Measurements from ENCODE around the gene OR10A3. TPM values are rescaled to one million over a fixed set of nuclear protein-coding genes. Genes with fewer than 3 reads are reported as not detected.

The OR10A3 gene
- total RNA-seq, 2 donors from 2014 or later: not detected

GRCh38 chr11:7910286-7910788, 31.2 kb downstream of the OR10A3 start:
- no peaks in the 10 kb centered on the region for H3K36me3 ChIP-seq
- H3K9me3 ChIP-seq: no peaks in the 10 kb centered on the region
- TF ChIP-seq CTCF (IDR thresholded peaks at IDR 0.05): no peak
- DNase-seq (ENCODE audit: low spot score): no peak
- no peaks in the 10 kb centered on the region for H3K27me3 ChIP-seq
- H3K4me3 ChIP-seq: no peak overlapping the region
- H3K27ac ChIP-seq: no peak overlapping the region
- no peaks in the 10 kb centered on the region for H3K4me1 ChIP-seq

- no peak overlapping the region for H3K27ac ChIP-seq
- no peak for DNase-seq (ENCODE audit: low spot score)
- H3K27me3 ChIP-seq: no peaks in the 10 kb centered on the region
- no peak overlapping the region for H3K4me3 ChIP-seq
- no peaks in the 10 kb centered on the region for H3K4me1 ChIP-seq
- H3K9me3 ChIP-seq: no peaks in the 10 kb centered on the region
- no peaks in the 10 kb centered on the region for H3K36me3 ChIP-seq
- no peak for TF ChIP-seq CTCF (IDR thresholded peaks at IDR 0.05)
Observed at GRCh38 chr11:7909585-7910285, 31.8 kb downstream of the OR10A3 start.

- Histone ChIP-seq H3K9me3 (no peaks in the 10 kb centered on the region), H3K27me3 (no peaks in the 10 kb centered on the region), H3K36me3 (no peaks in the 10 kb centered on the region), H3K27ac (no peak overlapping the region), H3K4me3 (no peak overlapping the region), H3K4me1 (no peaks in the 10 kb centered on the region)
- no peak for TF ChIP-seq CTCF (IDR thresholded peaks at IDR 0.05)
- DNase-seq (ENCODE audit: low spot score): no peak
Observed at GRCh38 chr11:7907121-7907520, 34.4 kb downstream of the OR10A3 start.

GRCh38 chr11:7906481-7906880, 35.0 kb downstream of the OR10A3 start:
- H3K4me3 ChIP-seq: no peak overlapping the region
- H3K27me3 ChIP-seq: no peaks in the 10 kb centered on the region
- H3K9me3 ChIP-seq: no peaks in the 10 kb centered on the region
- TF ChIP-seq CTCF (IDR thresholded peaks at IDR 0.05): no peak
- H3K36me3 ChIP-seq: no peaks in the 10 kb centered on the region
- H3K27ac ChIP-seq: no peak overlapping the region
- DNase-seq (ENCODE audit: low spot score): no peak
- H3K4me1 ChIP-seq: no peaks in the 10 kb centered on the region

GRCh38 chr11:7905961-7906429, 35.5 kb downstream of the OR10A3 start:
- DNase-seq (ENCODE audit: low spot score): no peak
- no peaks in the 10 kb centered on the region for H3K27me3 ChIP-seq
- no peak for TF ChIP-seq CTCF (IDR thresholded peaks at IDR 0.05)
- H3K36me3 ChIP-seq: no peaks in the 10 kb centered on the region
- H3K27ac ChIP-seq: no peak overlapping the region
- no peaks in the 10 kb centered on the region for H3K4me1 ChIP-seq
- H3K4me3 ChIP-seq: no peak overlapping the region
- H3K9me3 ChIP-seq: no peaks in the 10 kb centered on the region

GRCh38 chr11:7905549-7905948, 36.0 kb downstream of the OR10A3 start:
- no peak overlapping the region for H3K27ac ChIP-seq
- no peak for DNase-seq (ENCODE audit: low spot score)
- TF ChIP-seq CTCF (IDR thresholded peaks at IDR 0.05): no peak
- H3K9me3 ChIP-seq: no peaks in the 10 kb centered on the region
- no peaks in the 10 kb centered on the region for H3K27me3 ChIP-seq
- H3K36me3 ChIP-seq: no peaks in the 10 kb centered on the region
- H3K4me3 ChIP-seq: no peak overlapping the region
- H3K4me1 ChIP-seq: no peaks in the 10 kb centered on the region
